Measurements from ENCODE around the gene CWC27.

The CWC27 gene

DNA sequence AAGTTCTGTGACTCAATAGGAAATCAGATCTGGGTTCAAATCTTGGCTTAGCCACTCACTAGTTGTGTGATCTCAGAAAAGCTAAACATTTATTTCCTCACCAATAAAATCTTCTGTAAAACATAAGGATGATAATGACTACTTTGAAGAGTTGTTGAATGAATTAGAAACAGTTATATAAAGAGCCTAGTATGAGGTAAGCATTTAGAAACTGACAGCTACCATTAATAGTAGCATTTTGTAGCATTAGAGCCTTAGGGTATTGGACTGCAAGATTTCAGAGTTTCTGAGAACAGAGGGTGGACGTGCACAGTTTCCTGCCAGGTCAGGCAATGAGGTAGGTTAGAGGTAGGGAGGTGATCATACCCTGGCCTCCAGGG is 293.2 kb downstream of the CWC27 start:
- Histone ChIP-seq H2AFZ (ENCODE audit: low read length) (no peak overlapping the region), H3K9ac (ENCODE audit: low read length) (peak overlapping the region; percentile 29; the same call in 1 of the 2 replicates), H3K4me2 (ENCODE audit: low read length) (peak overlapping the region; percentile 52), H3K9me3 (ENCODE audit: low read length) (no peaks in the 10 kb centered on the region), H3K27me3 (ENCODE audit: insufficient read depth, low read length) (no peaks in the 10 kb centered on the region), H3K9me2 (ENCODE audit: low read depth, low read length) (no peaks in the 10 kb centered on the region), H3K36me3 (ENCODE audit: insufficient read depth, low read length) (no peaks in the 10 kb centered on the region), H3K4me1 (ENCODE audit: insufficient read depth, low read length, severe bottlenecking) (peaks cover 57% of the 10 kb centered on the region), H3K4me3 (ENCODE audit: low read depth, low read length, poor library complexity, severe bottlenecking) (no peak overlapping the region), H4K20me1 (ENCODE audit: insufficient read depth, low read length) (no peaks in the 10 kb centered on the region), H3K27ac (ENCODE audit: low read depth, low read length, poor library complexity, severe bottlenecking) (peak overlapping the region; percentile 94), H3F3A (ENCODE audit: insufficient read depth, low read length) (no peaks in the 10 kb centered on the region), H3K79me2 (ENCODE audit: insufficient read depth, low read length) (no peaks in the 10 kb centered on the region)
- TF ChIP-seq CTCF (IDR thresholded peaks at IDR 0.05; ENCODE audit: low read length) (no peak), EZH2 (IDR thresholded peaks at IDR 0.05; ENCODE audit: borderline replicate concordance, low read length) (no peak)

DNA sequence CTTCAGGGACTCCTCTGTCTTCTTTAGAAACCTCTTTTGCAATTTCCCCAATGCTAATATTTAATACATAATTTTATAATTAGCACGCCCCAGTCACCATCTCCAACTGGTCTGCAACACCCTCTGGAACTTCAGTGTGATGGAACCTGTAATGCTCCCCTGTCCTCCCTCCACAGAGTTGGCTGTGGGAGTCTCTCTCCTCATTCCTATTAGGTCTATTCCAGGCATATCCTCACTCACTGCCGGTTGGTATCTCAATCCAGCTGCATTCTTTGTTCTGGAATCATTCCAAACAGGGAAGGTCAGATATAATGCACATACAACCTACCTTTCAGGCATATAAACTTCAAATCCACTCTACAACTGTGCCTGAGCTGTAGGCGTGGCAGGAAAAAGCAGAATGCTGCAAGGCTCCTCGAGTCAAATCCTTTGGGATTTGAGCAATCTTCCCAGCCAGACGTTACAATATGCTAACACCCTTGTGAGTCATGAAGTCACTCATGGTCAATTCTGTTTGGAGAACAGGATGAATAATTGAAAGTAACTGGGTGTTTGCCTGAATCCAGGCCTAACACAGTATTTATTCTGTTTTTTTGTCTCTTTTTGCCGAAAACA is 293.8 kb downstream of the CWC27 start:
- no peak overlapping the region for H3K4me3 ChIP-seq (ENCODE audit: low read depth, low read length, poor library complexity, severe bottlenecking)
- no peaks in the 10 kb centered on the region for H4K20me1 ChIP-seq (ENCODE audit: insufficient read depth, low read length)
- H3K9me2 ChIP-seq (ENCODE audit: low read depth, low read length): no peaks in the 10 kb centered on the region
- no peak overlapping the region for H2AFZ ChIP-seq (ENCODE audit: low read length)
- no peaks in the 10 kb centered on the region for H3K79me2 ChIP-seq (ENCODE audit: insufficient read depth, low read length)
- no peak overlapping the region for H3K4me2 ChIP-seq (ENCODE audit: low read length)
- H3K36me3 ChIP-seq (ENCODE audit: insufficient read depth, low read length): no peaks in the 10 kb centered on the region
- H3K27ac ChIP-seq (ENCODE audit: low read depth, low read length, poor library complexity, severe bottlenecking): peak overlapping the region; percentile 94
- no peaks in the 10 kb centered on the region for H3K27me3 ChIP-seq (ENCODE audit: insufficient read depth, low read length)
- TF ChIP-seq EZH2 (IDR thresholded peaks at IDR 0.05; ENCODE audit: borderline replicate concordance, low read length): no peak
- TF ChIP-seq CTCF (IDR thresholded peaks at IDR 0.05; ENCODE audit: low read length): no peak
- peaks cover 63% of the 10 kb centered on the region for H3K4me1 ChIP-seq (ENCODE audit: insufficient read depth, low read length, severe bottlenecking)
- H3F3A ChIP-seq (ENCODE audit: insufficient read depth, low read length): no peaks in the 10 kb centered on the region
- H3K9ac ChIP-seq (ENCODE audit: low read length): 0 out of 2 replicates have a peak overlapping the region, but pooled peaks have one; percentile 29
- no peaks in the 10 kb centered on the region for H3K9me3 ChIP-seq (ENCODE audit: low read length)

- Histone ChIP-seq H3K4me3 (ENCODE audit: low read depth, low read length, poor library complexity, severe bottlenecking) (no peak overlapping the region), H3K4me1 (ENCODE audit: insufficient read depth, low read length, severe bottlenecking) (peaks cover 80% of the 10 kb centered on the region), H3K9me2 (ENCODE audit: low read depth, low read length) (no peaks in the 10 kb centered on the region), H3K27ac (ENCODE audit: low read depth, low read length, poor library complexity, severe bottlenecking) (peak overlapping the region; percentile 61), H3K9ac (ENCODE audit: low read length) (no peak overlapping the region), H3K27me3 (ENCODE audit: insufficient read depth, low read length) (no peaks in the 10 kb centered on the region), H3K9me3 (ENCODE audit: low read length) (no peaks in the 10 kb centered on the region), H3K36me3 (ENCODE audit: insufficient read depth, low read length) (no peaks in the 10 kb centered on the region), H3K4me2 (ENCODE audit: low read length) (no peak overlapping the region), H3F3A (ENCODE audit: insufficient read depth, low read length) (no peaks in the 10 kb centered on the region), H4K20me1 (ENCODE audit: insufficient read depth, low read length) (no peaks in the 10 kb centered on the region), H2AFZ (ENCODE audit: low read length) (no peak overlapping the region), H3K79me2 (ENCODE audit: insufficient read depth, low read length) (no peaks in the 10 kb centered on the region)
- TF ChIP-seq EZH2 (IDR thresholded peaks at IDR 0.05; ENCODE audit: borderline replicate concordance, low read length): no peak
- no peak for TF ChIP-seq CTCF (IDR thresholded peaks at IDR 0.05; ENCODE audit: low read length)
Measured at GRCh38 chr5:65065001-65065511, 296.3 kb downstream of the CWC27 start.
